GM12878 (cell line): ENCODE data around the gene PPCS. TPM values are rescaled to one million over a fixed set of nuclear protein-coding genes. Genes with fewer than 3 reads are reported as not detected.

Source experiments
- CHD2 ChIP-seq: IDR thresholded peaks from 2 replicates; pipeline ENCODE4 v1.6.1; 2011; ENCODE audit warnings: low read depth, low read length, improper control_type of control experiment, borderline replicate concordance
- CREB1 ChIP-seq: IDR thresholded peaks from 2 replicates; pipeline ENCODE4 v1.6.1; 2012; ENCODE audit warnings: low read depth, mild to moderate bottlenecking, inconsistent platforms
- DPF2 ChIP-seq: fragments of 450-650 bp; IDR thresholded peaks from 2 replicates; pipeline ENCODE4 v1.6.1; 2017; ENCODE audit warnings: mild to moderate bottlenecking
- HDAC2 ChIP-seq: fragments of 200-600 bp; sonication (generic); IDR thresholded peaks from 2 replicates; pipeline ENCODE4 v1.6.1; 2017
- IKZF1 ChIP-seq: fragments of 450-650 bp; conservative IDR thresholded peaks from 2 replicates; pipeline ENCODE4 v1.6.1; 2017; ENCODE audit warnings: antibody characterized with exemption, mild to moderate bottlenecking
- KDM1A ChIP-seq: fragments of 200-600 bp; sonication (generic); IDR thresholded peaks from 2 replicates; pipeline ENCODE4 v1.6.1; 2016; ENCODE audit warnings: borderline replicate concordance
- NBN ChIP-seq: fragments of 450-650 bp; IDR thresholded peaks from 2 replicates; pipeline ENCODE4 v1.6.1; 2016
- POU2F2 ChIP-seq: IDR thresholded peaks from 3 replicates; pipeline ENCODE4 v1.6.1; 2011; ENCODE audit warnings: low read depth, mild to moderate bottlenecking, low read length, borderline replicate concordance
- RAD21 ChIP-seq: IDR thresholded peaks from 2 replicates; pipeline ENCODE4 v1.6.1; 2011; ENCODE audit warnings: mild to moderate bottlenecking, low read depth, low read length, moderate library complexity; ENCODE audit not compliant: insufficient read depth
- RB1 ChIP-seq: fragments of 450-650 bp; formaldehyde crosslinking; IDR thresholded peaks from 2 replicates; pipeline ENCODE4 v1.6.1; 2017; ENCODE audit warnings: mild to moderate bottlenecking, borderline replicate concordance
- SIN3A ChIP-seq: IDR thresholded peaks from 2 replicates; pipeline ENCODE4 v1.6.1; 2012; ENCODE audit warnings: low read depth, low read length, improper control_type of control experiment
- STAT3 ChIP-seq: IDR thresholded peaks from 2 replicates; pipeline ENCODE4 v1.6.1; 2011; ENCODE audit warnings: low read depth, low read length, improper control_type of control experiment
- TCF3 ChIP-seq: IDR thresholded peaks from 2 replicates; pipeline ENCODE4 v1.6.1; 2012; ENCODE audit warnings: low read depth, mild to moderate bottlenecking, low read length, borderline replicate concordance; ENCODE audit not compliant: insufficient read depth
- YY1 ChIP-seq: IDR thresholded peaks from 2 replicates; pipeline ENCODE4 v1.6.1; 2011; ENCODE audit warnings: low read depth, mild to moderate bottlenecking, low read length
- polyA plus RNA-seq, 11 experiments: library from polyadenylated mRNA; depleted of rRNA in 4 of 11; unstranded in 6 of 11; stranded (reverse) in 5 of 11; fragments of >200 nt; fragmentation: Nextera tagmentation in 4 of 11; fragmentation: Illumina TruSeq in 1 of 11; extraction: Ambion mirVana in 4 of 11; extraction: Trizol in 1 of 11; gene quantifications; 1 replicate in 1 of 11; 2 replicates in 10 of 11; pipeline versions ENCODE4 v1.2.1 to v1.2.3, GENCODE V29; 2011 to 2016; ENCODE audit warnings: inconsistent platforms in 2 of 11, missing spikeins in 2 of 11, low read depth in 1 of 11
- total RNA-seq, 4 experiments: library from RNA; depleted of rRNA in 3 of 4; stranded (reverse); fragments of >200 nt in 3 of 4; fragmentation: Illumina TruSeq in 1 of 4; extraction: Trizol in 1 of 4; gene quantifications; 2 replicates each; pipeline versions ENCODE4 v1.2.1 to v1.2.3, GENCODE V29; 2013 to 2021
- TF ChIP-seq, protein P1 (sequence below): IDR thresholded peaks from 2 replicates; pipeline ENCODE4 v1.6.1; 2011; ENCODE audit warnings: mild to moderate bottlenecking, low read depth, low read length, moderate library complexity; ENCODE audit not compliant: insufficient replicate concordance
- TF ChIP-seq, protein P2 (sequence below): fragments of 450-650 bp; IDR thresholded peaks from 2 replicates; pipeline ENCODE4 v1.6.1; 2016; ENCODE audit warnings: mild to moderate bottlenecking
- TF ChIP-seq, protein P3 (sequence below): fragments of 450-650 bp; IDR thresholded peaks from 2 replicates; pipeline ENCODE4 v1.6.1; 2017; ENCODE audit warnings: mild to moderate bottlenecking, moderate library complexity
- TF ChIP-seq, protein P4 (sequence below): IDR thresholded peaks from 2 replicates; pipeline ENCODE4 v1.6.1; 2012; ENCODE audit warnings: low read depth, low read length, improper control_type of control experiment
- TF ChIP-seq, protein P5 (sequence below): IDR thresholded peaks from 2 replicates; pipeline ENCODE4 v1.6.1; 2012; ENCODE audit warnings: low read depth, low read length, improper control_type of control experiment
- TF ChIP-seq, protein P6 (sequence below): IDR thresholded peaks from 2 replicates; pipeline ENCODE4 v1.6.1; 2012; ENCODE audit warnings: low read length, inconsistent platforms

PPCS gene
- total and polyA plus RNA-seq, 10 of the 15 experiments (the other 5 are each of a cell fraction or from before 2014, with no cell fraction given), result 35.6 to 79.4 (median 51.9) TPM

DNA sequence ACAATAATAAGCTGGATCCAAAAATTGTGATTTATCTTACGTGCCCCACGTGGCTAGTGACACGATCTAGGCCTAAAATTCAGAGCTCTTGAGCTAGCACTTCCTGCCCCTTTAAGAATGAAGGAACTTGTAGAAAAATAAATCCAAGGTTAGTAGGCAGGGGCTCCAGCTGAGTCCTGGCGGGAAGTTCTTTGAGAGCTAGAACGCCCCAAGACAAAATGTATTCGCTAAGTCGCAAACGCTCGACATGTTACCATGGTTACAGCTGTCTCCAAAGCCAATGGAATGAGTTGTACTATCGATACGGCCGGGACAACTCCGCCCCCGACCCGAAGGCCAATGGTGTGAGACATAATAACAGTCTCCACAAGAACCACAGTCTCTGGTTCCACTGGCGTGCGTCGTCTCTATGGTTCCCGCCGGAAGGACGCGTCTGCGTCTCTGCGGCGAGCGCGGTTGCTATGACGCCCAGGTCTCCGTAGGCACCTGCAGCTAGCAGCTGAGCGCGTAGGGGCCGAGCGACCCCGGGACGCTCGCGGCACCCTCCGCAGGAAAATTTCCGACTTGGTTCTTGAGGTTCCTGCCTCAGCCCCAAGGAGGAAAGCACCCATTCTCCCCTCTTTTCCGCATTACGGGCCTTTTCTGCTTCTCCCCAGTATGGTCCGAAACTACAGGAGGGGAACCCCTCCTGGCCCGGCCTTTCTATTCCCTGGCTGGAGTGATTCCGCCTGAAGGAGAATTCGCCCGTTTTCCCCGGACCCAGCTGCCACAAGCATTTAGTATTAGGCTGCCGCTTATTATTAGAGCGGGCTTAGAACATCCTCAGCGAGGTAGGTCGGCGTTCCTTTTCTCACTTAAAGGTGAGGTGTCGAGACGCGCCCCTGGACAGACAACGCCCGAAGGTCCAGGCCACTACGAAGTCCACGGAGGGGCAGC is 6.8 kb downstream of the PPCS start, which contains the start of gene CCDC30 (continued):
- TF ChIP-seq, protein P1, sequence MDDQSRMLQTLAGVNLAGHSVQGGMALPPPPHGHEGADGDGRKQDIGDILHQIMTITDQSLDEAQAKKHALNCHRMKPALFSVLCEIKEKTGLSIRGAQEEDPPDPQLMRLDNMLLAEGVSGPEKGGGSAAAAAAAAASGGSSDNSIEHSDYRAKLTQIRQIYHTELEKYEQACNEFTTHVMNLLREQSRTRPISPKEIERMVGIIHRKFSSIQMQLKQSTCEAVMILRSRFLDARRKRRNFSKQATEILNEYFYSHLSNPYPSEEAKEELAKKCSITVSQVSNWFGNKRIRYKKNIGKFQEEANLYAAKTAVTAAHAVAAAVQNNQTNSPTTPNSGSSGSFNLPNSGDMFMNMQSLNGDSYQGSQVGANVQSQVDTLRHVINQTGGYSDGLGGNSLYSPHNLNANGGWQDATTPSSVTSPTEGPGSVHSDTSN, result no peak
- TF ChIP-seq IKZF1 (peak; percentile 53), DPF2 (no peak), POU2F2 (0 out of 3 replicates have a peak, but pooled peaks have one; percentile 9), NBN (no peak), SIN3A (peak; percentile 96), HDAC2 (no peak), TCF3 (no peak), RB1 (no peak), YY1 (0 out of 2 replicates have a peak, but pooled peaks have one; percentile 28), CHD2 (peak; percentile 76), RAD21 (no peak), STAT3 (no peak), KDM1A (no peak), CREB1 (peak; percentile 88)
- TF ChIP-seq, protein P2, sequence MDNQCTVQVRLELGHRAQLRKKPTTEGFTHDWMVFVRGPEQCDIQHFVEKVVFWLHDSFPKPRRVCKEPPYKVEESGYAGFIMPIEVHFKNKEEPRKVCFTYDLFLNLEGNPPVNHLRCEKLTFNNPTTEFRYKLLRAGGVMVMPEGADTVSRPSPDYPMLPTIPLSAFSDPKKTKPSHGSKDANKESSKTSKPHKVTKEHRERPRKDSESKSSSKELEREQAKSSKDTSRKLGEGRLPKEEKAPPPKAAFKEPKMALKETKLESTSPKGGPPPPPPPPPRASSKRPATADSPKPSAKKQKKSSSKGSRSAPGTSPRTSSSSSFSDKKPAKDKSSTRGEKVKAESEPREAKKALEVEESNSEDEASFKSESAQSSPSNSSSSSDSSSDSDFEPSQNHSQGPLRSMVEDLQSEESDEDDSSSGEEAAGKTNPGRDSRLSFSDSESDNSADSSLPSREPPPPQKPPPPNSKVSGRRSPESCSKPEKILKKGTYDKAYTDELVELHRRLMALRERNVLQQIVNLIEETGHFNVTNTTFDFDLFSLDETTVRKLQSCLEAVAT, result 0 out of 2 replicates have a peak, but pooled peaks have one; percentile 46
- TF ChIP-seq, protein P3, sequence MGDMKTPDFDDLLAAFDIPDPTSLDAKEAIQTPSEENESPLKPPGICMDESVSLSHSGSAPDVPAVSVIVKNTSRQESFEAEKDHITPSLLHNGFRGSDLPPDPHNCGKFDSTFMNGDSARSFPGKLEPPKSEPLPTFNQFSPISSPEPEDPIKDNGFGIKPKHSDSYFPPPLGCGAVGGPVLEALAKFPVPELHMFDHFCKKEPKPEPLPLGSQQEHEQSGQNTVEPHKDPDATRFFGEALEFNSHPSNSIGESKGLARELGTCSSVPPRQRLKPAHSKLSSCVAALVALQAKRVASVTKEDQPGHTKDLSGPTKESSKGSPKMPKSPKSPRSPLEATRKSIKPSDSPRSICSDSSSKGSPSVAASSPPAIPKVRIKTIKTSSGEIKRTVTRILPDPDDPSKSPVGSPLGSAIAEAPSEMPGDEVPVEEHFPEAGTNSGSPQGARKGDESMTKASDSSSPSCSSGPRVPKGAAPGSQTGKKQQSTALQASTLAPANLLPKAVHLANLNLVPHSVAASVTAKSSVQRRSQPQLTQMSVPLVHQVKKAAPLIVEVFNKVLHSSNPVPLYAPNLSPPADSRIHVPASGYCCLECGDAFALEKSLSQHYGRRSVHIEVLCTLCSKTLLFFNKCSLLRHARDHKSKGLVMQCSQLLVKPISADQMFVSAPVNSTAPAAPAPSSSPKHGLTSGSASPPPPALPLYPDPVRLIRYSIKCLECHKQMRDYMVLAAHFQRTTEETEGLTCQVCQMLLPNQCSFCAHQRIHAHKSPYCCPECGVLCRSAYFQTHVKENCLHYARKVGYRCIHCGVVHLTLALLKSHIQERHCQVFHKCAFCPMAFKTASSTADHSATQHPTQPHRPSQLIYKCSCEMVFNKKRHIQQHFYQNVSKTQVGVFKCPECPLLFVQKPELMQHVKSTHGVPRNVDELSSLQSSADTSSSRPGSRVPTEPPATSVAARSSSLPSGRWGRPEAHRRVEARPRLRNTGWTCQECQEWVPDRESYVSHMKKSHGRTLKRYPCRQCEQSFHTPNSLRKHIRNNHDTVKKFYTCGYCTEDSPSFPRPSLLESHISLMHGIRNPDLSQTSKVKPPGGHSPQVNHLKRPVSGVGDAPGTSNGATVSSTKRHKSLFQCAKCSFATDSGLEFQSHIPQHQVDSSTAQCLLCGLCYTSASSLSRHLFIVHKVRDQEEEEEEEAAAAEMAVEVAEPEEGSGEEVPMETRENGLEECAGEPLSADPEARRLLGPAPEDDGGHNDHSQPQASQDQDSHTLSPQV, result no peak
- TF ChIP-seq, protein P4, sequence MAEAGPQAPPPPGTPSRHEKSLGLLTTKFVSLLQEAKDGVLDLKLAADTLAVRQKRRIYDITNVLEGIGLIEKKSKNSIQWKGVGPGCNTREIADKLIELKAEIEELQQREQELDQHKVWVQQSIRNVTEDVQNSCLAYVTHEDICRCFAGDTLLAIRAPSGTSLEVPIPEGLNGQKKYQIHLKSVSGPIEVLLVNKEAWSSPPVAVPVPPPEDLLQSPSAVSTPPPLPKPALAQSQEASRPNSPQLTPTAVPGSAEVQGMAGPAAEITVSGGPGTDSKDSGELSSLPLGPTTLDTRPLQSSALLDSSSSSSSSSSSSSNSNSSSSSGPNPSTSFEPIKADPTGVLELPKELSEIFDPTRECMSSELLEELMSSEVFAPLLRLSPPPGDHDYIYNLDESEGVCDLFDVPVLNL, result peak; percentile 64
- TF ChIP-seq, protein P5, sequence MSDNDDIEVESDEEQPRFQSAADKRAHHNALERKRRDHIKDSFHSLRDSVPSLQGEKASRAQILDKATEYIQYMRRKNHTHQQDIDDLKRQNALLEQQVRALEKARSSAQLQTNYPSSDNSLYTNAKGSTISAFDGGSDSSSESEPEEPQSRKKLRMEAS, result peak; percentile 29; the same call in 1 of the 2 replicates
- TF ChIP-seq, protein P6, sequence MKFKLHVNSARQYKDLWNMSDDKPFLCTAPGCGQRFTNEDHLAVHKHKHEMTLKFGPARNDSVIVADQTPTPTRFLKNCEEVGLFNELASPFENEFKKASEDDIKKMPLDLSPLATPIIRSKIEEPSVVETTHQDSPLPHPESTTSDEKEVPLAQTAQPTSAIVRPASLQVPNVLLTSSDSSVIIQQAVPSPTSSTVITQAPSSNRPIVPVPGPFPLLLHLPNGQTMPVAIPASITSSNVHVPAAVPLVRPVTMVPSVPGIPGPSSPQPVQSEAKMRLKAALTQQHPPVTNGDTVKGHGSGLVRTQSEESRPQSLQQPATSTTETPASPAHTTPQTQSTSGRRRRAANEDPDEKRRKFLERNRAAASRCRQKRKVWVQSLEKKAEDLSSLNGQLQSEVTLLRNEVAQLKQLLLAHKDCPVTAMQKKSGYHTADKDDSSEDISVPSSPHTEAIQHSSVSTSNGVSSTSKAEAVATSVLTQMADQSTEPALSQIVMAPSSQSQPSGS, result no peak
